Activated naive CD8-positive, alpha-beta T cell treated with anti-CD3 and anti-CD28 coated beads for 36 hours (primary cell): Measurements from ENCODE around the gene MAGI3. TPM values are rescaled to one million over a fixed set of nuclear protein-coding genes. Genes with fewer than 3 reads are reported as not detected.
"Not testable (repeated sequence)": the region's sequence is repeated elsewhere in the genome, so short reads cannot be mapped to it uniquely, and the experiment has no call there.

Experiments
- DNase-seq: peaks from one replicate; pipeline ENCODE4 v3.0.0; 2021
- H3K27ac Mint-ChIP-seq: one replicate; pipeline ENCODE4 v1.8.0; 2022; ENCODE audit warnings: mild to moderate bottlenecking, moderate library complexity, mixed read lengths
- H3K27me3 Mint-ChIP-seq: one replicate; pipeline ENCODE4 v1.8.0; 2022; ENCODE audit warnings: mild to moderate bottlenecking, mixed read lengths
- H3K36me3 Mint-ChIP-seq: one replicate; pipeline ENCODE4 v1.8.0; 2021; ENCODE audit warnings: mild to moderate bottlenecking, mixed read lengths
- H3K4me1 Mint-ChIP-seq: one replicate; pipeline ENCODE4 v1.8.0; 2021; ENCODE audit warnings: mixed read lengths
- H3K4me3 Mint-ChIP-seq: one replicate; pipeline ENCODE4 v1.8.0; 2022; ENCODE audit warnings: mild to moderate bottlenecking, moderate library complexity, mixed read lengths
- H3K9me3 Mint-ChIP-seq: one replicate; pipeline ENCODE4 v1.8.0; 2022; ENCODE audit warnings: mixed read lengths
- total RNA-seq, 2 experiments: library from RNA; stranded (reverse); gene quantifications; one replicate each; pipeline ENCODE4 v1.2.3, GENCODE V29; 2021

The MAGI3 gene
- total RNA-seq, 2 experiments from 2014 or later = 3.3 to 3.4 TPM

DNA sequence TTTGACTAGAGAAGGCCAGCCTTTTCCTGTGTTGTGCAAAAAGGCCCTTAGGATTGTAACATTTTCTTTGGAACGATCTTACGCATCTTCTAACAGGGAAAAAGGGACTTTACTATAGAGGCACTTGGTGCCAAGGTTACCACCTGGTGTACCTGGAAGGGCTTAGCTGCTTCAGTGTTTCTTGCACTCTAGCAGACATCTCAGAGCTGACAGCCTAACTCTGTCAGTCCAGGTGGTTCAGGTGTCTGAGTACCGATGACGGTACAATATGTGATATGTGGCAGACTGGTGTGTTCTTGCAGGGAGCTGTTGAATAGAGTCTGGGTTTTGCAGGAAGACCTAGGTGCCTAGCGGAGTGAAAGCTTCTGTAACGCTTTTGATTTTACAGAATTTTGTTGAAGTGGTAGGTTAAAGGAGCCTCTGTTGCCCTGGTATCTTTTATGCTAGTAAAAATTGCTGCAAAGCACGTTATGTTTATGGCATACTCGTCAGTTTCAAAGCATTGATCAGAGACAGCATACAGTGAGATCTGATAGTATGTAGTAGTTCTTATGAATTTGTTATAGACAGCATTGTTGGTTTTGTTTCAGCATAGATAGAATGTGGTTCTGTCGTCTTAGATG is 1.4 kb downstream of the MAGI3 start:
- Mint-ChIP-seq H3K27ac (no peak overlapping the region), H3K36me3 (no peaks in the 10 kb centered on the region), H3K27me3 (peaks cover 26% of the 10 kb centered on the region), H3K4me1 (peaks cover 22% of the 10 kb centered on the region), H3K4me3 (peak overlapping the region; percentile 73), H3K9me3 (peaks cover 7% of the 10 kb centered on the region)
- DNase-seq = no peak

DNA sequence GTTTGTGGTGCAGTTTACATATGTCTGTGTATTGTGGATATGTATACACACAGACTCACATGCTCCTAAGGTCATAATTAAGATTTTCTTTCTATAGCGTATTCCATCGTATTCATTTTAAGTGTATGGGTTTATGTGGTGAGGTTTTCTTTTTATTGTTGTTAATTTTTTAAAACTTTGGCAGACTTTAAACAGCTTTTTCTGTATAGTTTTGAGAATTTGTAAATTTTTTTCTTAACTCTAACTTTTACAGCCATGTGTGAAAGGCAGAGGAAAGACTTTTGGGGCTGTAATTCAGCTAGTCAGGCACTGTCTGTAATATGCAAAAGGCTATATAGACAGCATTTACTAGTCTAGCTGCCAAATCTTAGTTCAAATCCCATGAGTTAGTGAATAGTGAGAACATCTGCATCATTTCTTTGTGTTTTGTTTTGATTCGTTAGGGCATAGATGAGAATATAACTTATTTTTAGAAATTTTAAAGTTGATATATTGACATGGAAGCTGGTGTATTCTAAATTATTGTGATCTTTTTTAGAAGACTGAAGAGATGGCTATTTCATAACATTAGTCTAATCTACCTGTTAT is 2.3 kb downstream of the MAGI3 start:
- peaks cover 30% of the 10 kb centered on the region for H3K27me3 Mint-ChIP-seq
- H3K27ac Mint-ChIP-seq = no peak overlapping the region
- DNase-seq = no peak
- peaks cover 5% of the 10 kb centered on the region for H3K9me3 Mint-ChIP-seq
- H3K4me1 Mint-ChIP-seq = peaks cover 22% of the 10 kb centered on the region
- no peak overlapping the region for H3K4me3 Mint-ChIP-seq
- no peaks in the 10 kb centered on the region for H3K36me3 Mint-ChIP-seq

DNA sequence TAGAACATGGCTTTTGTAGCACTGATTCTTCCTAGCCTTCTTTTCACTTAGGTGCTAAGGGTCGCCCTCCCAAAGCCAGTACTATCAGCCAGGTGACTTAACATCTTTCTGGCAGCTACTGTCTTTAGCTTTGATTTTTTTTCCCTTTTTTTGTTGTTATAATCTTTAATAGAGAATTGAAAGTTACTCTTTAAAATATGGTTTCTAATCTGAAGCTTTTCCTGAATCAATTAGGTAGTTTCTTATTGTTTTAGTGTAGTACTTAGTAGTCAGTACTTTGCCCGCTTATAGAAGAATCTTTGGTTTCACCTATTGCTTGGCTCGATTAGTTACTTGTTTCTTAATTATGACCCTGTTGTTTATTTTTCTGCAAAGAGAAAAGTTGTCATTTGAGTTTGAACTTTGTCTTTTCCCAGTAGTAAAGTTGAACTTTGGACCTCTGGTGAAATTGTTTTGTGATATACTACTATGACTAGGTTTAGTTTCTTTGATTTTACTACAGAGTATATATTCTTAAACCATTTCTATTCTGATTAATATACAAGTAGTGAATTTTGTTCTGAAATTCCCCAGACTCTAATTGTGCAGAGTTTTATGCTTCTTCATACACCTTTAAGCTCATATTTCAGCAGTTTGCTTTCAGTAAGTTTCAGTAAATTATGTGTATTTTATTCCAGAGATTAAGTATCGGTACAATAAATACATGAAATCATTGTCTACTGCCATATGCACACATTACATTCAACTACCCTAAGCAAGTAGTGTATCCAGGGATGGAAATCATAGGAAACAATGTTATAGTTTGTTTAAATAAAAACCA is 3.9 kb downstream of the MAGI3 start:
- no peak for DNase-seq
- no peaks in the 10 kb centered on the region for H3K36me3 Mint-ChIP-seq
- no peaks in the 10 kb centered on the region for H3K9me3 Mint-ChIP-seq
- peaks cover 13% of the 10 kb centered on the region for H3K4me1 Mint-ChIP-seq
- no peak overlapping the region for H3K27ac Mint-ChIP-seq
- peaks cover 47% of the 10 kb centered on the region for H3K27me3 Mint-ChIP-seq
- no peak overlapping the region for H3K4me3 Mint-ChIP-seq

GRCh38 chr1:113394863-113395259 is 4.5 kb downstream of the MAGI3 start:
- no peaks in the 10 kb centered on the region for H3K9me3 Mint-ChIP-seq
- H3K27me3 Mint-ChIP-seq = peaks cover 47% of the 10 kb centered on the region
- H3K4me3 Mint-ChIP-seq = no peak overlapping the region
- peaks cover 8% of the 10 kb centered on the region for H3K4me1 Mint-ChIP-seq
- H3K36me3 Mint-ChIP-seq = no peaks in the 10 kb centered on the region
- no peak overlapping the region for H3K27ac Mint-ChIP-seq
- DNase-seq = no peak

GRCh38 chr1:113396102-113396501 is 5.8 kb downstream of the MAGI3 start:
- Mint-ChIP-seq H3K36me3 (no peaks in the 10 kb centered on the region), H3K27me3 (peaks cover 47% of the 10 kb centered on the region), H3K4me3 (no peak overlapping the region), H3K27ac (no peak overlapping the region), H3K4me1 (peaks cover 8% of the 10 kb centered on the region), H3K9me3 (no peaks in the 10 kb centered on the region)
- DNase-seq = no peak

- H3K27me3 Mint-ChIP-seq = peaks cover 45% of the 10 kb centered on the region
- no peaks in the 10 kb centered on the region for H3K36me3 Mint-ChIP-seq
Observed at GRCh38 chr1:113396585-113396984, 6.3 kb downstream of the MAGI3 start.

DNA sequence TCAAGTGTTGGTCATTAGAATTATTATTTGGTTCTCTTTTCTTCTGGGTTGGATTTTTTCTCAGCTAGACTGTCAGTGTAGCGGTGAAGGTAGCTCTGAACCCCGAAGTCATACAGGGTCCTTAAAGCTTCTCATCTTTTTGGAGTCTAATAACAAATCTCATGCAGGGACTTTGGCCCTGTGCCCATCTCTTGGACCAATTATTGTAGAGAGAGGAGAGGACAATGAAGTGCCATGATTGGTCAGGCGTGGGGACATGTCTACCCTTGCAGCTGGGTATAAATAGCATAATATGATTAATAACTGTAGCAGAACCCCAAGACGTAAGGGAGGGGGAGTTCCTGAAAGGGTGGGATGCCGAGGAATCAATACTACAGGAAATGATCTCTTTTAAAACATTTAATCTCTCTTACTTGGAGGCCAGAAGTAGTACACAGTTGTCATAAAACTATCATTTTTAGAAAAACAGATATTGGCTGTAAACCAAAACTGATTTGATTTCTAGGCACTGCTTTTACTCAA is 8.8 kb downstream of the MAGI3 start:
- no peak overlapping the region for H3K4me3 Mint-ChIP-seq
- no peaks in the 10 kb centered on the region for H3K36me3 Mint-ChIP-seq
- no peak for DNase-seq
- H3K27ac Mint-ChIP-seq = no peak overlapping the region
- H3K27me3 Mint-ChIP-seq = peaks cover 30% of the 10 kb centered on the region
- H3K4me1 Mint-ChIP-seq = no peaks in the 10 kb centered on the region
- no peaks in the 10 kb centered on the region for H3K9me3 Mint-ChIP-seq

More at GRCh38 chr1:113396585-113396984, 6.3 kb downstream of the MAGI3 start:
- Mint-ChIP-seq H3K9me3 (no peaks in the 10 kb centered on the region), H3K4me1 (peaks cover 5% of the 10 kb centered on the region), H3K27ac (no peak overlapping the region), H3K4me3 (no peak overlapping the region)
- DNase-seq = no peak

- H3K27me3 Mint-ChIP-seq = peaks cover 23% of the 10 kb centered on the region
- DNase-seq = no peak
- H3K4me3 Mint-ChIP-seq = no peak overlapping the region
- no peaks in the 10 kb centered on the region for H3K4me1 Mint-ChIP-seq
- H3K9me3 Mint-ChIP-seq = no peaks in the 10 kb centered on the region
- H3K27ac Mint-ChIP-seq = no peak overlapping the region
- no peaks in the 10 kb centered on the region for H3K36me3 Mint-ChIP-seq
Observed at GRCh38 chr1:113401067-113401466, 10.8 kb downstream of the MAGI3 start.

DNA sequence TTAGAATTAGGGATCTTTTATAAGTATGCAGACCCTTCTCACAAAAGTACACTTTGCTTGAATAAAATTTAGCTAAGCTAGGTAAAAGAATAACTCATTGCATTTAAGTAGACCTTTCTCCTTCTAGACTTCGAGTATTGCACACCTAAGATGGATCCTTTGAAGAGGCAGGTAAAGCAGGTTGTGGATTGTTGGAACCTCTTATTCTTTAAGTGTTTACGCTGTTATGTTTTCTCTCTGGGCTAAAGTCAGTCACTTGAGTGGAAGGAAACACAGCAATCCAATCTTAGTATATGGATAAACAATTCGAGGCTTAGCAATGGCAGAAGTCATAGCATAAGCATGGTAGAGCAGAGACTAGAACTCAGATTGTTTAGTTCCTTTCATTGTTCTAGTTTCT is 11.4 kb downstream of the MAGI3 start:
- Mint-ChIP-seq H3K4me3 (no peak overlapping the region), H3K27ac (no peak overlapping the region), H3K4me1 (no peaks in the 10 kb centered on the region), H3K36me3 (no peaks in the 10 kb centered on the region), H3K9me3 (no peaks in the 10 kb centered on the region), H3K27me3 (peaks cover 20% of the 10 kb centered on the region)
- DNase-seq = no peak

DNA sequence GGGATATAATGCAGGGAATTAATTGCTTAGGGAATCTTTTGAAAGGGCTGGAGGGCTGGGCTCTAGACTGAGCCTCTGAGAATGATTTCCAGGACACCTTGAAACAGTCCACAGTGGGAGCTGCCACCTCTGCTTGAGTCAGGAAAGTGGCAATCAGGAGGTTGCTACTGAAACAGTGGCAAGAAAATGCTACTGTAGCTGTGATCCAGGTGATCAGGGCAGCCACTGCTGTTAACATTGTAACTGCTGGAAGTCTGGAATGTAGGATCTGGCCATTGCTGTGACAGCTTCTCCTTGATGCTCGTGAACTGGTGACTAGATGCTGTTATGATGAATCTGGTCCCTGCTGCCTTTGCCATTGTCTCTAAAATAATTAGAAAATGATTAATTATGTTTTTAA is 12.8 kb downstream of the MAGI3 start:
- no peaks in the 10 kb centered on the region for H3K36me3 Mint-ChIP-seq
- peaks cover 12% of the 10 kb centered on the region for H3K27me3 Mint-ChIP-seq
- H3K27ac Mint-ChIP-seq = no peak overlapping the region
- no peaks in the 10 kb centered on the region for H3K9me3 Mint-ChIP-seq
- no peaks in the 10 kb centered on the region for H3K4me1 Mint-ChIP-seq
- H3K4me3 Mint-ChIP-seq = no peak overlapping the region
- DNase-seq = no peak

- no peaks in the 10 kb centered on the region for H3K27me3 Mint-ChIP-seq
- H3K4me1 Mint-ChIP-seq = peaks cover 5% of the 10 kb centered on the region
- no peak overlapping the region for H3K27ac Mint-ChIP-seq
- H3K4me3 Mint-ChIP-seq = no peak overlapping the region
- DNase-seq = no peak
- no peaks in the 10 kb centered on the region for H3K9me3 Mint-ChIP-seq
- no peaks in the 10 kb centered on the region for H3K36me3 Mint-ChIP-seq
Observed at GRCh38 chr1:113405573-113405972, 15.3 kb downstream of the MAGI3 start.

DNA sequence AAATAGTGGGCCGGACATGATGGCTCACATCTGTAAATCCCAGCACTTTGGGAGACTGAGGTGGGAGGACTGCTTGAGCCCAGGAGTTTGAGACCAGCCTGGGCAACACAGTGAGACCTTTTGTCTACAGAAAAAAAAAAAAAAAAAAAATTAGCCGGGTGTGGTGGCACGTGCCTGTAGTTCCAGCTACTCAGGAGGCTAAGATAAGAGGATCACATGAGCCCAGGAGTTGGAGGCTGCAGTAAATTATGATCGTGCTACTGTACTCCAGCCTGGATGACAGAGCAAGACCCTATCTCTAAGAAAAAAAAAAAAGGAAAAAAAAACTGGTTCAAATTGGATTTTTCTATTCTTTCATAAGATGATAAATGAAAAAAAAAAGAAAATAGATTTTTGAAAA is 15.8 kb downstream of the MAGI3 start:
- not testable (repeated sequence) for H3K4me1 Mint-ChIP-seq, H3K27ac Mint-ChIP-seq, DNase-seq, H3K36me3 Mint-ChIP-seq, H3K4me3 Mint-ChIP-seq, H3K27me3 Mint-ChIP-seq, H3K9me3 Mint-ChIP-seq

GRCh38 chr1:113409363-113409762 is 19.0 kb downstream of the MAGI3 start:
- Mint-ChIP-seq H3K4me1 (peaks cover 5% of the 10 kb centered on the region), H3K4me3 (no peak overlapping the region), H3K9me3 (peaks cover 5% of the 10 kb centered on the region), H3K36me3 (no peaks in the 10 kb centered on the region), H3K27ac (no peak overlapping the region), H3K27me3 (no peaks in the 10 kb centered on the region)
- DNase-seq = no peak

DNA sequence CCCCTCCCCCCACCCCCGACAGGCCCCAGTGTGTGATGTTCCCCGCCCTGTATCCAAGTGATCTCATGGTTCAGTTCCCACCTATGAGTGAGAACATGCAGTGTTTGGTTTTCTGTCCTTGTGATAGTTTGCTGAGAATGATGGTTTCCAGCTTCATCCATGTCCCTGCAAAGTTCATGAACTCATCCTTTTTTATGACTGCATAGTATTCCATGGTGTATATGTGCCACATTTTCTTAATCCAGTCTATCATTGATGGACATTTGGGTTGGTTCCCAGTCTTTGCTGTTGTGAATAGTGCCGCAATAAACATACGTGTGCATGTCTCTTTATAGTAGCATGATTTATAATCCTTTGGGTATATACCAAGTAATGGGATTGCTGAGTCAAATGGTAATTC is 21.7 kb downstream of the MAGI3 start:
- not testable (repeated sequence) for H3K9me3 Mint-ChIP-seq, DNase-seq, H3K4me1 Mint-ChIP-seq, H3K36me3 Mint-ChIP-seq, H3K27ac Mint-ChIP-seq, H3K27me3 Mint-ChIP-seq, H3K4me3 Mint-ChIP-seq

DNA sequence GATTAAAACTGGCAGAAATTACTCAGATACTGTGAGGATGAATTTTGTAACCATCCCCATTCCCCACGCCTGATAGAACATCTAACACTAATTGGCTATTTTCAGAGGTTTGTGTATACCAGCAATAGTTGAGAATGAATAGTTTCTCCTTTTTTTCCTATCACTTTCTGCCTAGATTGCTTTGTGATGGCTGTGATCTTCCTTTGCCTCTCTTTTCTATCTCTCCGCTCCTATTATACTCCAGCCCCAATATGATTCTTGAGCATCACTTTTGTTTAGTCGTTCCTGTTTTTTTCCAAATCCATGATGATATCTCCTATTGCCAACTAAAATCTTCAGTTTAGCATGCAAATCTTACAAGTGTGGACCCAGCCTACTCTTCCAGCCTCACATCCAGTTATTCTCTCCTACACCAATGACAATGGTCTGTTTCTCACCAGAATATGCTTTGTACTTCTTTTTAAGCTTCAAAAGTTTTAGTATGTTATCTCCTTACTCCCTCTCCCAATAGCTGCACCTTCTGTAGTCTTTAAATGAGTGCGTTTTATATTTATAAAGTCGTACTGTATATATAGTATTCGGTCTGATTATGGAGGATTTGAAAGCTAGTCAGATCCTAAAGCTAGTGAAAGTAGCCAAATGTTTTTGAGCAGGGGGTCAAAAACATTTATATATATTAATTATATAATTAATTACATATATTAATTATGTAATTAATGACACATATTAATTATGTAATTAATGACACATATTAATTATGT is 25.2 kb downstream of the MAGI3 start:
- peak overlapping the region; percentile 16 for H3K27ac Mint-ChIP-seq
- H3K9me3 Mint-ChIP-seq = peaks cover 7% of the 10 kb centered on the region
- H3K4me3 Mint-ChIP-seq = no peak overlapping the region
- H3K36me3 Mint-ChIP-seq = no peaks in the 10 kb centered on the region
- no peak for DNase-seq
- no peaks in the 10 kb centered on the region for H3K27me3 Mint-ChIP-seq
- no peaks in the 10 kb centered on the region for H3K4me1 Mint-ChIP-seq
